Fibroblast of the aortic adventitia (primary cell): ENCODE data around the gene KCTD21. TPM values are rescaled to one million over a fixed set of nuclear protein-coding genes. Genes with fewer than 3 reads are reported as not detected.

Experiments used
- DNase-seq: peaks from one replicate; pipeline ENCODE4 v3.0.0-alpha.2; 2010; ENCODE audit warnings: low read depth
- H3K4me3 ChIP-seq: 2 replicates; pipeline ENCODE4 v1.5.1; 2011; ENCODE audit warnings: low read depth, mild to moderate bottlenecking, control low read depth, low read length, moderate library complexity
- small RNA-seq: library from RNA; depleted of rRNA; stranded (forward); fragments of <200 nt; gene quantifications from one replicate; pipeline ENCODE3, GENCODE V24; 2012
- total RNA-seq: library from RNA; depleted of rRNA; stranded (reverse); fragments of >200 nt; gene quantifications from 2 replicates; pipeline ENCODE4 v1.2.3, GENCODE V29; 2012; ENCODE audit warnings: low replicate concordance
- TF ChIP-seq, protein P1 (sequence below): IDR thresholded peaks from 2 replicates; pipeline ENCODE4 v1.5.1; 2011; ENCODE audit warnings: mild to moderate bottlenecking, low read length, control low read depth, inconsistent platforms; ENCODE audit not compliant: insufficient read depth

KCTD21 gene
- total RNA-seq, 1 donor = 14.5 TPM

DNA sequence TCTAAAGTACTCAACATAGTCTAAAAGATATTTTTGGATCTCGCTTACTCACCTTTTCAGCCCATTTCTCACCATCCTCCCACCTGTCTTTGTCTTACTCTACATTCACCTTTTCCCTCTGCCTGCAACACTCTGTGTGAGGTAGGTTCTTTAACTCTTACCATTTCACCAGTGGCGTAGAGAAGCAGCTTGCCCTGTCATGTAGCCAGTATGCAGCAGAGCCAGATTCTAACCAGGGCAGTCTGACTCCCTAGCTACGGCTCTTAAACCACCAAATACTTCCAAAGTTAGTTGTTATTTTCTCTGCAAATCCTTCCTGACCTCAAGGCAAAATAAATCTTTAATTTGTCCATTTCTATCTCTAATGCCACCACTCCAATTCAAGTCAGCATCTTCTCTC, 56.5 kb downstream of the KCTD21 start:
- DNase-seq = no peak
- H3K4me3 ChIP-seq = no peak overlapping the region
- TF ChIP-seq, protein P1, sequence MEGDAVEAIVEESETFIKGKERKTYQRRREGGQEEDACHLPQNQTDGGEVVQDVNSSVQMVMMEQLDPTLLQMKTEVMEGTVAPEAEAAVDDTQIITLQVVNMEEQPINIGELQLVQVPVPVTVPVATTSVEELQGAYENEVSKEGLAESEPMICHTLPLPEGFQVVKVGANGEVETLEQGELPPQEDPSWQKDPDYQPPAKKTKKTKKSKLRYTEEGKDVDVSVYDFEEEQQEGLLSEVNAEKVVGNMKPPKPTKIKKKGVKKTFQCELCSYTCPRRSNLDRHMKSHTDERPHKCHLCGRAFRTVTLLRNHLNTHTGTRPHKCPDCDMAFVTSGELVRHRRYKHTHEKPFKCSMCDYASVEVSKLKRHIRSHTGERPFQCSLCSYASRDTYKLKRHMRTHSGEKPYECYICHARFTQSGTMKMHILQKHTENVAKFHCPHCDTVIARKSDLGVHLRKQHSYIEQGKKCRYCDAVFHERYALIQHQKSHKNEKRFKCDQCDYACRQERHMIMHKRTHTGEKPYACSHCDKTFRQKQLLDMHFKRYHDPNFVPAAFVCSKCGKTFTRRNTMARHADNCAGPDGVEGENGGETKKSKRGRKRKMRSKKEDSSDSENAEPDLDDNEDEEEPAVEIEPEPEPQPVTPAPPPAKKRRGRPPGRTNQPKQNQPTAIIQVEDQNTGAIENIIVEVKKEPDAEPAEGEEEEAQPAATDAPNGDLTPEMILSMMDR = no peak

DNA sequence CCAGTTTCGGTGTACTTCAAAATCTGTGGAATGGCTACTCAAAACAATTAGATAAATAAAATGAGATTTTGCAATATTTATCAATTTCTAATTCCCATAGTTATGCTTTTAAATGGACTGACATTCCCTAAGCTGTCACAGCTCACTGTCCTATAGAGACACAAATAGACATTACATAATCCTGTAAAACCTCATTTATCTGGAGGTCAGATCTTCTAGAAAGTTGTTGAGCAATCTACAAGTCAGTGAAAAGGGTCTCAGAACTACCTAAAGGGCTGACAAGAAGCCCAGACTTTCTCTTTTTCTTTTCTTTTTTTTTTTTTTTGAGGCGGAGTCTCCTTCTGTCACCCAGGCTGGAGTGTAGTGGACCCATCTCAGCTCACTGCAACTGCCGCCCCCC, 61.0 kb downstream of the KCTD21 start:
- H3K4me3 ChIP-seq = no peak overlapping the region
- DNase-seq = no peak
- TF ChIP-seq, protein P1 = no peak

Small RNA genes within 50 kb of the gene (small RNA-seq; reads per million reads assigned to genes)
- not detected for gene RNU6-126P

Other genes with a start within 250 kb of the KCTD21 start
- gene INTS4, start 194.0 kb downstream of the KCTD21 start, total RNA-seq = 24.1 and 52.6 TPM in 2 replicates
- 0.45 TPM in 1 of 2 replicates, not detected in the other for gene KCTD14, start 165.3 kb downstream of the KCTD21 start, total RNA-seq
- gene THRSP, start 124.8 kb downstream of the KCTD21 start, total RNA-seq = not detected in 2 replicates
- 91.9 and 103 TPM in 2 replicates for gene NDUFC2, start 108.8 kb downstream of the KCTD21 start, total RNA-seq
- 17.0 and 56.6 TPM in 2 replicates for gene ALG8, start 49.0 kb downstream of the KCTD21 start, total RNA-seq
- gene USP35, start 293 bp upstream of the KCTD21 start, total RNA-seq = 10.2 and 32.2 TPM in 2 replicates
- gene GAB2, start 229.2 kb upstream of the KCTD21 start, total RNA-seq = 13.7 and 16.4 TPM in 2 replicates